ENCODE data around the gene R3HDM2. TPM values are rescaled to one million over a fixed set of nuclear protein-coding genes. Genes with fewer than 3 reads are reported as not detected.

Gene R3HDM2
- total and polyA plus RNA-seq, 2 of the 13 experiments (the other 11 are each of a cell fraction or from before 2014, with no cell fraction given): 11.1 to 23.5 TPM

- TF ChIP-seq SNAPC4 (CRISPR knock-in tag; IDR thresholded peaks at IDR 0.05) (no peak), ZNF350 (CRISPR knock-in tag; IDR thresholded peaks at IDR 0.05; ENCODE audit: borderline replicate concordance, low read depth) (peak; percentile 75; the same call in 1 of the 2 replicates), KLF15 (CRISPR knock-in tag; IDR thresholded peaks at IDR 0.05; ENCODE audit: borderline replicate concordance) (no peak), ZNF484 (CRISPR knock-in tag; IDR thresholded peaks at IDR 0.05; ENCODE audit: borderline replicate concordance, low read depth) (no peak), ZNF792 (CRISPR knock-in tag; IDR thresholded peaks at IDR 0.05) (no peak; the same call in 1 of the 2 replicates), ZSCAN30 (CRISPR knock-in tag; IDR thresholded peaks at IDR 0.05) (0 out of 2 replicates have a peak, but pooled peaks have one; percentile 26), ZNF510 (CRISPR knock-in tag; IDR thresholded peaks at IDR 0.05; ENCODE audit: low read depth) (no peak), TBL1XR1 (IDR thresholded peaks at IDR 0.05; ENCODE audit: borderline replicate concordance, low read length, partially characterized antibody) (peak; percentile 68), PCBP1 (IDR thresholded peaks at IDR 0.05; ENCODE audit: borderline replicate concordance, low read depth, low read length) (0 out of 2 replicates have a peak, but pooled peaks have one; percentile 72), ARNTL (CRISPR knock-in tag; IDR thresholded peaks at IDR 0.05) (peak; percentile 90), ELF3 (CRISPR knock-in tag; IDR thresholded peaks at IDR 0.05) (no peak), PBX3 (CRISPR knock-in tag; IDR thresholded peaks at IDR 0.05; ENCODE audit: borderline replicate concordance) (no peak), ZNF276 (CRISPR knock-in tag; IDR thresholded peaks at IDR 0.05; ENCODE audit: low read depth) (no peak; the same call in 1 of the 2 replicates), ZC3H13 (CRISPR knock-in tag; IDR thresholded peaks at IDR 0.05) (peak; percentile 62; the same call in 1 of the 2 replicates), SP4 (CRISPR knock-in tag; IDR thresholded peaks at IDR 0.05) (no peak), ZNF580 (CRISPR knock-in tag; IDR thresholded peaks at IDR 0.05; ENCODE audit: borderline replicate concordance, low read depth) (peak; percentile 23; the same call in 1 of the 2 replicates), POLR2AphosphoS5 (IDR thresholded peaks at IDR 0.05; ENCODE audit: low read depth, low read length) (peak; percentile 85), TBX3 (IDR thresholded peaks at IDR 0.05; ENCODE audit: borderline replicate concordance) (no peak), ZBTB42 (CRISPR knock-in tag; IDR thresholded peaks at IDR 0.05) (no peak), ZFP90 (CRISPR knock-in tag; IDR thresholded peaks at IDR 0.05; ENCODE audit: borderline replicate concordance) (peak; percentile 63; the same call in 1 of the 2 replicates), SMARCE1 (IDR thresholded peaks at IDR 0.05; ENCODE audit: borderline replicate concordance) (no peak), RAD21 (CRISPR knock-in tag; IDR thresholded peaks at IDR 0.05) (no peak)
Observed at GRCh38 chr12:57229634-57230380, 201.0 kb downstream of the R3HDM2 start, which contains the start of gene SHMT2 (continued).
